A549 (cell line): Measurements from ENCODE around the gene FCER1G.

Experiments
- CTCF ChIP-seq: fragments of >200 bp; sonication (Bioruptor Twin); formaldehyde crosslinking; IDR thresholded peaks from 3 replicates; pipeline ENCODE4 v1.5.1; 2016
- EHMT2 ChIP-seq: fragments of 200-600 bp; sonication (generic); IDR thresholded peaks from 2 replicates; pipeline ENCODE4 v1.6.1; 2016; ENCODE audit warnings: antibody characterized with exemption, low read depth, mild to moderate bottlenecking, moderate library complexity
- EP300 ChIP-seq, 2 experiments: fragments of >200 bp; sonication (Bioruptor Twin); formaldehyde crosslinking; IDR thresholded peaks; 2 replicates in 1 of 2; 3 replicates in 1 of 2; pipeline ENCODE4 v1.6.1; 2016 to 2017
- JUNB ChIP-seq: fragments of >200 bp; sonication (Bioruptor Twin); formaldehyde crosslinking; IDR thresholded peaks from 2 replicates; pipeline ENCODE4 v1.6.1; 2016
- MAFK ChIP-seq: fragments of 450-650 bp; IDR thresholded peaks from 2 replicates; pipeline ENCODE4 v1.6.1; 2014; ENCODE audit not compliant: partially characterized antibody
- MAX ChIP-seq: IDR thresholded peaks from 2 replicates; pipeline ENCODE4 v1.6.1; 2012
- MYC ChIP-seq: IDR thresholded peaks from 2 replicates; pipeline ENCODE4 v1.6.1; 2012; ENCODE audit warnings: mild to moderate bottlenecking, inconsistent platforms, low read length, improper control_type of control experiment, borderline replicate concordance
- POLR2A ChIP-seq: IDR thresholded peaks from 2 replicates; pipeline ENCODE4 v1.6.1; 2012; ENCODE audit warnings: mild to moderate bottlenecking, low read length
- REST ChIP-seq: fragments of 200-600 bp; sonication (generic); IDR thresholded peaks from 2 replicates; pipeline ENCODE4 v1.6.1; 2016; ENCODE audit warnings: antibody characterized with exemption, mild to moderate bottlenecking, moderate library complexity
- RFX5 ChIP-seq: fragments of 450-650 bp; IDR thresholded peaks from 2 replicates; pipeline ENCODE4 v1.7.1; 2014; ENCODE audit warnings: antibody characterized with exemption, mild to moderate bottlenecking, moderate library complexity
- RNF2 ChIP-seq: fragments of 200-600 bp; sonication (generic); IDR thresholded peaks from 2 replicates; pipeline ENCODE4 v1.6.1; 2016; ENCODE audit warnings: low read depth, mild to moderate bottlenecking, antibody characterized with exemption, moderate library complexity, borderline replicate concordance
- ZC3H11A ChIP-seq: fragments of 450-650 bp; IDR thresholded peaks from 2 replicates; pipeline ENCODE4 v1.6.1; 2014; ENCODE audit warnings: antibody characterized with exemption, mild to moderate bottlenecking

GRCh38 chr1:161185282-161185682 is 29.8 kb upstream of the FCER1G start:
- TF ChIP-seq RFX5 (no peak), MYC (no peak), EHMT2 (no peak), JUNB (no peak), RNF2 (no peak), REST (no peak), MAX (no peak), POLR2A (no peak), MAFK (no peak), EP300 (IDR thresholded peaks at IDR 0.05) (no peak), ZC3H11A (no peak), CTCF (no peak)
